Lower leg skin (tissue), 3 donors: ENCODE data around the gene TRPM1.

Experiments used
- POLR2A ChIP-seq, 2 donors: fragments of 450-650 bp; IDR thresholded peaks; one replicate each; pipeline ENCODE4 v1.6.1; 2016 to 2017; ENCODE audit warnings: antibody characterized with exemption in 2 of 2, mild to moderate bottlenecking in 1 of 2, moderate library complexity in 1 of 2
- TF ChIP-seq, protein P1 (sequence below), 3 donors: fragments of 450-650 bp; IDR thresholded peaks; one replicate each; pipeline ENCODE4 v1.5.1; 2016; ENCODE audit warnings: antibody characterized with exemption in 3 of 3, mild to moderate bottlenecking in 3 of 3, moderate library complexity in 2 of 3

DNA sequence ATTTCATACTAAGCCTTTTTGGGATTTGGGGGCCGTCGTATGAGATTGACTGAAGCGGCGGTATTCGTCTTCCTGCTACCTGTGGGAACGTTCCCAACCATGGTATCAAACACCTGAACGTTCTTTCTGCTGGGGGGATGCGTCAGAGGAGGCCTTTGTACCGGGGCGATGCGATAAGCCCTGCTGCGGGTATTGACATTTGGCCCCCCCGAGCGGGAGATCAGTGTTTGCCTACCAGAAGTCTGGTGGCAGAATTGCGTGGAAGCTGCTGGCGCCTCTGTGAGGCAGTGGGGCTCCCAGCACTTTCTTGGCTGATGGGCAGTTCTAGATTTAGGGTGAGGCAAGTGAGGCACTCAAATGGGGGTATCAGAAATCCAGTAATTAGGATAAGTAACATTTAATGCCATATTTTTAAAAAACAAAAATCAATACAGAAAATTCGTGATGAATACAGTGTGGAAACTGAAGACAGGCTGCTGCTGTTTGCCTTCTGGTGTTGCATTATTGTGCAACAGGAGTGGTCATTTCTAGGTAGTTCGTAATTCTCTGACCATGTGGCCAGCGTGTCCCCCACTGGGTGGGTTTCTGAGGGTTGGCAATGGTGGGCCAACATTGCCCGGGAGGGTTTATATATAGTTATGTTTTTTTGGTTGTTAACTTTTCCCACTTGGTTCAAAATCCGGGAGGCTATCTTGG, 12.7 kb downstream of the TRPM1 start:
- TF ChIP-seq, protein P1, sequence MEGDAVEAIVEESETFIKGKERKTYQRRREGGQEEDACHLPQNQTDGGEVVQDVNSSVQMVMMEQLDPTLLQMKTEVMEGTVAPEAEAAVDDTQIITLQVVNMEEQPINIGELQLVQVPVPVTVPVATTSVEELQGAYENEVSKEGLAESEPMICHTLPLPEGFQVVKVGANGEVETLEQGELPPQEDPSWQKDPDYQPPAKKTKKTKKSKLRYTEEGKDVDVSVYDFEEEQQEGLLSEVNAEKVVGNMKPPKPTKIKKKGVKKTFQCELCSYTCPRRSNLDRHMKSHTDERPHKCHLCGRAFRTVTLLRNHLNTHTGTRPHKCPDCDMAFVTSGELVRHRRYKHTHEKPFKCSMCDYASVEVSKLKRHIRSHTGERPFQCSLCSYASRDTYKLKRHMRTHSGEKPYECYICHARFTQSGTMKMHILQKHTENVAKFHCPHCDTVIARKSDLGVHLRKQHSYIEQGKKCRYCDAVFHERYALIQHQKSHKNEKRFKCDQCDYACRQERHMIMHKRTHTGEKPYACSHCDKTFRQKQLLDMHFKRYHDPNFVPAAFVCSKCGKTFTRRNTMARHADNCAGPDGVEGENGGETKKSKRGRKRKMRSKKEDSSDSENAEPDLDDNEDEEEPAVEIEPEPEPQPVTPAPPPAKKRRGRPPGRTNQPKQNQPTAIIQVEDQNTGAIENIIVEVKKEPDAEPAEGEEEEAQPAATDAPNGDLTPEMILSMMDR (IDR thresholded peaks at IDR 0.05), result no peak
- TF ChIP-seq POLR2A (IDR thresholded peaks at IDR 0.05), result no peak
